Ecto neural progenitor cell (in vitro differentiated cells): ENCODE data around the gene HMCN1.

Source experiments
- DNase-seq: peaks from one replicate; pipeline ENCODE4 v3.0.0-alpha.2; 2018; ENCODE audit warnings: low spot score

The HMCN1 gene

GRCh38 chr1:185966471-185966870 lies 232.3 kb downstream of the HMCN1 start:
- no peak for DNase-seq

DNA sequence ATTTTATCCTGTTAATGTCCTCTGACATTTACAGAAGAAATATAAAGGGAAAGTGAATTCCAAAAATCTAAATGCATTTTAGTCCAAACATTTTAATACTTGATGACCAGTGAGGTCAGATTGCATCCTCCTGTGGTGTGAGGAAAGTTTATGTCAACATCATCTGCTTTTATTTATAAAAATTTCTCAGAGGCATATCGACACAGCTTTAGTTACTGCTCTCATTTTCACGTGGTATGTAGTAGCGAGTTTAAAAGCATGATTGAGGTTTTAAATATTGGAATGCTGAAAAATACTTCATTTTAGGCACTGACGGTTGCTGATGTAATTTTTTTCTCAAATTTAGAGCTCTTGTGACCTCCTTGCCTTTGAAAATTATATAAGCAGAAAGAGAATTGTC lies 234.8 kb downstream of the HMCN1 start:
- DNase-seq: no peak

DNA sequence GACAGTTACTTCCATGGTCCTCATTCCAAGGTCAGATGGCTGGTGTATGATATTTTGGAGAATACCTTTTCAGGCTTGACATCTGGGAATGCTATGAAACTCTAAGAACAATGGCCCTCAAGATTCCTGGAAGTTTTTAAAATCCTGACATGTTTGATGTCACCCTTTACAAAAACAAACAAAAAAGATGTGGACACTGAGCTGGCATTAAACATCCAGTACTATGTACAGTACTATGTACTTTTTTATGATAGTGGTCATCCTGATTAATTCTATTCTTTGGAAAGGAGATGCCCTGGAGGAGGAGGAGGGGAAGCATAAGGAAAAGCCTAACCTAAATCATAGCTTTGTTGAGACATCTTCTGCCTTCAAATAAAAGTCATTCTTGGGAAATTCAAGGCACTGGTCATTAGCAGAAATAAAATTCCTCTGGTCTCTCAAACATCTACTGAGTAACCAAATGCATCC lies 235.4 kb downstream of the HMCN1 start:
- no peak for DNase-seq

DNA sequence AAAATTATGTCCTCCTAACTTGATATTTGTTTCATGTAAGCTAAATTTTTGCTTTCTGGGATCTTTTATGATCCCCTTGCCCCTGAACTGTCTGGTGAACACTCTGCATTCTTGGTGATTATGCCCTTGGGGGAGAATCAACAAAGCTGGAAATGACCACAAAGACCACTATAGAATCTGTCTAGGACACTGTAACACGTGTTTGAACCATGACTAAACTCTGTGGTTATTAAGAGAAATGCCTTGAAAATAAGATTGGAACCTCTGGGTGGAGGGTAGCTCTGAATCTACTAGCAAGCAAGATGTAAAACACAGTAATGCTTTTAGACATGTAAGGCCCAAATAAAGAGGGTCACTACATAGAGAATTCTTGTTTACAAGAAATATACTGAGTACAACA lies 237.5 kb downstream of the HMCN1 start:
- no peak for DNase-seq

GRCh38 chr1:185972096-185972850 lies 238.1 kb downstream of the HMCN1 start:
- no peak for DNase-seq

DNA sequence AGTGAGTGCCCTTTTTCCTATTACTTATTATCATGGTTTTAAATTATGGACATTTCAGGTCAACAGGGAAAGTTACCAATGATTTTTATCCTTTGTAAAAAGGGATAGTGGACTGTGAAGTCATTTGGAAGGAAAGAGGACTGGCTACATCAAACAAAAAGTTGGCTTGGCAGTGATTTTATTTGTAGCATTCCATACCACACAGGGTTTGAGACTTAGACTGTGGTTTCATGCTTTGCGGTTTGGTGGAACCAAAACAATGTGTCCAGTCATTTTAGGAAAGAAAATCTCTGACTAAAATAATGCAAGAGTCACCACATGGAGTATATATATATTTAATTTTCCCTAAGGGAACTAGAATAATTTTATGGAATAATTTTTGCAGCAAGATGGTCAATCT lies 239.5 kb downstream of the HMCN1 start:
- DNase-seq: no peak

DNA sequence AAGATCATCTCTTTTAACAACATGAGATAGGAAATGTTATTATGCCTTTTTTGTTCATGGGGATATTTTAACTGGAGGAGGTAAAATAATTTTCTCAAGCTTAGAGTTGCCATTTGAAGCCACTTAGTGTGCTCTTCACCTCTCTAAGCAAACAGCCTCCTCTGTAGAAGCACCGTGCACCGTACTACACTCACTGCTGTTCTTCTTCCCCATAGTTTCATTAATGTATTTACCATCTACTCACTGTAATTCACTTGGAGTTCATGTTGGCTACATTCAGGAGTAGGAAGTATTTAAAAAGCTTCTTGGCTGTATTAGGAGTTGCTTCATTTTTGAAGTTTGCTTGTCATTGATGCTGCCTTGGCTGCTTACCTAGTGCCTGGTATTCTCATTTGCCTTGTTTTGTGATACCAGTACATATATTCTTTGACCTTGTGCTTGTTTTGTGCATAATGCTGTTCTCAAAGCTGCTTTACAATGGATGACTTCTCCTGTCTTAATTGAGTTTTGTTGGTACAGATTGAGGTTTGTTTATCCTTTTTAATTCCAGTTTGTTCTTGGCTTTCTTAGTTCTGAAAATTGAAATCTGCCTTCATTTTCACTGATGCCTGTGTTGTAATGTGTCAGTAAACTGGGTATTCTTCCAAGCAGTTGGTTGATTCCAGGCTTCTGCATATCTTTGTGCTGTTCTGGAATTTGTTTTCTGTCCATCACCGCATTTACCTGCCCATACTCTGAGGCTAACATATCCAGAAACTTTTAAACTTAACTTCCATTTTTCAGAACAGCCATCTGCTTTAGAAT lies 240.4 kb downstream of the HMCN1 start:
- no peak for DNase-seq

DNA sequence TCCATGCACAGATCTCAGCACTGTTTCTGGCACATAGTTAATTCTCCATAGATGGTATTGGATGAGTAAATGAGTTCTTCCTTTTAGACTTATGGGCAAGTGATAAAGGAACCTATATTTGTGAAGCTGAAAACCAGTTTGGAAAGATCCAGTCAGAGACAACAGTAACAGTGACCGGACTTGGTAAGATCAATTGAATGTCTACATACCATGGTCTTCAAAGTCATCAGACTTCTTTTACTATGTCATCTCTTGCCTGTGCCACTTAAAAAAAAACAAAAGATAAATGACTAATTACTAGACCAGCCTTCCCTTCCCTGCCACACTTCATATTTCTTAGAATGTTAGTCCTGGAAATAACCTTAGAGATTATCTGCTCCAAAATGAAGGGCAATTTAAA lies 246.7 kb downstream of the HMCN1 start:
- no peak for DNase-seq

DNA sequence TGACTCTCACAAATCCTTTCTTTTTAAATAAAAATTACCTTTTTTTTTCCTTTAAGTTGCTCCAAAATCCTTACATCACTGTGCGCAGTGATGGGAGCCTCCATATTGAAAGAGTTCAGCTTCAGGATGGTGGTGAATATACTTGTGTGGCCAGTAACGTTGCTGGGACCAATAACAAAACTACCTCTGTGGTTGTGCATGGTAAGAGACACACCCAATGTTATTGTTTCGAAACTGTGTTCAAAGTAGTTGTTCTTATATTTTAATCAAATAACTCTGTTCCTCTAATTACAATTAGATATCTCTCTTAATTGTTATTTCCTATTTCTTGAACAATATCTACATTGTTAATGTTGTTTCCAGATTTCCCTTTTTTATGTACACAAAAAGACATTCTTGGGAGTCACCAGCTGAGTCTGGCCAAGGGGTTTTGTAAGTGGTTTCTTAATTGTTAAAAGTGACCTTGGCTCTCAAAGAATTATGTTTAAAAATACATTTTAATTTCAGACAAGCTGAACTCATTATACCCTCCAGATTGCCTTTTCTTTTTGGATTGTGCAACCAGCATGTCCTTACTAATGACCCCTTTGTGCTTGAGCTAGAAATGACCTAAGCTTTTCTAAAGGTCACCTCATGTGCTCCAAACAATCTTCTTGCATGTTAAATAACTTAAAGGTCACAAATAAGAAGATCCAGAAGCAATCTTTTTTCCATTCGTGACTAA lies 250.1 kb downstream of the HMCN1 start:
- DNase-seq: no peak

GRCh38 chr1:185987611-185988321 lies 253.6 kb downstream of the HMCN1 start:
- DNase-seq: no peak

DNA sequence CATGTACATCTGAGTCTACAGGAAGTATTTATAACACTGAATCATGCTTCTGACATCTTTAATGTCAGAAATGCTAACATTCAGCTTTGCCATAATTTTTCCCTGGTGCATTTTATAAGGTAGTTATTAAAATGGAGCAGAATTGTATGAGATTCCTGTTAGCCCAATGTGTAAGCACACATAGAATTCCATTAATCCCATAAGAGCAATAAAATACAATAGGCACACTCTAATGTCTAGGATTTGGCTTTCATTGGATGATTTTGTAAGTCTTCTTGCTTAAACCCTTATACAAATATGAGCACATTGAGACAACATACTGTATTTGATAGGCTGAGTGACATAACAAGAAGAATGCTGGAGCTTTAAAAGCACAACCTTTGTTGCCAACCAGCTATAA lies 256.4 kb downstream of the HMCN1 start:
- no peak for DNase-seq

- DNase-seq: no peak
Measured at GRCh38 chr1:185991266-185991665, 257.1 kb downstream of the HMCN1 start.

- no peak for DNase-seq
Measured at GRCh38 chr1:185996211-185996610, 262.0 kb downstream of the HMCN1 start.

- DNase-seq: no peak
Measured at GRCh38 chr1:185998391-185998790, 264.2 kb downstream of the HMCN1 start.

GRCh38 chr1:186002406-186002805 lies 268.2 kb downstream of the HMCN1 start:
- DNase-seq: no peak

GRCh38 chr1:186009039-186009737 lies 275.0 kb downstream of the HMCN1 start:
- DNase-seq: no peak

DNA sequence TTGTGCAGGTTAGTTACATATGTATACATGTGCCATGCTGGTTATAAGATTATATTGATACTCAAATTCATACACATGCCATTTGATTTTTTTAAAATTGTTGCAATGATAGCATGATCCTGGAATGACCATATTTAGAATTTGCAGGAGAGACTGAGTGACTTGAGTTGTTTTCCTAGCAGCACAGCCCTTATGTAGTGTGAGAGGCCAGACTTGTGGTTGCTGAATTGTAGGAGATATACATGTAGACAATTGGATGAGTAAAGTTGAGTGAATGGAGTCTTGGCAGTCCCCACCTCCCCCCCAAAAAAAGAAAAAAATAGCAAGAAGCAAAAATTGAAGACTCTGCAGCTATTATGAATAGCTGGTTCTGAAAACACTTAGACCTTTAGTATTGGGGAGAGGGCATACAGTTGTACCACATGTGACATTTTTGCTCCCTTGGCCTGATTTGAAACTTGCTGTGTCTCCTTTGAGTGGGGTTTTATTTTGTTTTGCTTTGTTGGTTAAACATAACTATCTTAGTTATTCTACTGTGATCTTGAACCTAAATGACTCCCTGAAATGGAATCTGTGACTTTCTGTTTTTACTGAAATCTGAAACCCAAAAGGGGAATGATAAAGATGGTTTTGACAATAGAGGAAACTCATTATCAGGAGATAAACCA lies 280.3 kb downstream of the HMCN1 start:
- no peak for DNase-seq

DNA sequence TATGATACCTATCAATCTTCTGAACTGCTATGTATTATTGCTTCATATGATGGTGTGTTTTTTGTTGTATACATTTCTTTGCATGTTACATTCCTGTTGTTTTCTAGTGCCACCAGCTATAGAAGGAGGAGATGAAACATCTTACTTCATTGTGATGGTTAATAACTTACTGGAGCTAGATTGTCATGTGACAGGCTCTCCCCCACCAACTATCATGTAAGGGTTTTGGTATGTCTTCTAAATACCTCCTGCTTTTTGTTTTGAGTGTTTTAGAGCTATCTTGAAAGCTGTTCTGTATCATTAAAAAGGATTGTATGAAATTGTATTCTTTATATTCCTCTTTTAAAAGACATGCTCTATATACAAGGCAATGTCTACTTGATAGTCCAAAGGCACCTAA lies 282.7 kb downstream of the HMCN1 start:
- no peak for DNase-seq

GRCh38 chr1:186022184-186022583 lies 288.0 kb downstream of the HMCN1 start:
- DNase-seq: no peak

GRCh38 chr1:186026946-186027345 lies 292.8 kb downstream of the HMCN1 start:
- no peak for DNase-seq

GRCh38 chr1:186027621-186028020 lies 293.4 kb downstream of the HMCN1 start:
- DNase-seq: no peak
